ENCODE data around the gene TBC1D30.
"Not testable (repeated sequence)": the region's sequence is repeated elsewhere in the genome, so short reads cannot be mapped to it uniquely, and the experiment has no call there.

Gene TBC1D30

GRCh38 chr12:64806593-64807460 lies 17.6 kb upstream of the TBC1D30 start:
- DNase-seq (ENCODE audit: low read depth in 2 of 3, low spot score in 2 of 3), result no peak

DNA sequence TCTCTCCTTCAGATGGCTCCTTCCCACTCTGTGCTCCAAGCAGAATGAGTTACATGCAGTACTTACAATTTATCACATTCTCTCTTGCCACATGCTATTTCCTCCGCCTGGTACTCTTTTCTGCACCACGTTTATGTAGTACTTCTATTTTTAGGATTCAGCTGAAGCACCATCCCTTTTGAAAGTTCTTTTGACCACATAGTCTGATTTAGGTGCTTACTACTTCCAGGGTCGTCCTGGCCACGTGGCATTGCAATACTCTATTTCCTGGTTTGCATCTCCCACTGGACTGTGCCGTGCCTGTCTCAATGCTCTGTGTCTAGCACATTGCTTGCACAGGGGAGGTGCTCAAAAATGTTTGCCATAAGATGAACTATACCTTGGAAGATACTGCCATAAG lies 16.3 kb upstream of the TBC1D30 start:
- no peak for DNase-seq (ENCODE audit: low read depth in 2 of 3, low spot score in 2 of 3)

DNA sequence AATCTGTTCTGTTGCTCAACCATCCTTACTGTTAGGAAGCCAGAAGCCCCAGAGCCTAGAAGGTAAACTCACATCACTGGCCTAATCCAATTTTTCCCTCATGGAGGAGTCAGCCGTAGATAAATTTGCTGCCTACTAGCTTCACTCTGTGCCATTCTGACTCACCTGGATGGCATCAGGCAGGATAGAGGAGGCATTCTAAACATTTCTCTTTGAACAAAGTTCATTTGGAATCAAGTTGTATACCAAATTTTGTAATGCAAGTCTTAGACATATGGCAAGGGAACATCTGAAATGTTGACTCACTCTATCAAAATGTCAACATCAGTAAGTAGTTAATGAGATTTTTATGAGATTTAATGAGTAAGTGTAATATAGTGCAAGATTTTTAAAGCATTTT lies 13.6 kb upstream of the TBC1D30 start:
- DNase-seq (ENCODE audit: low read depth in 2 of 3, low spot score in 2 of 3), result no peak

GRCh38 chr12:64813723-64814122 lies 10.7 kb upstream of the TBC1D30 start:
- no peak for DNase-seq (ENCODE audit: low read depth in 2 of 3, low spot score in 2 of 3)

GRCh38 chr12:64814432-64814831 lies 10.0 kb upstream of the TBC1D30 start:
- DNase-seq (ENCODE audit: low read depth in 2 of 3, low spot score in 2 of 3), result no peak

GRCh38 chr12:64819816-64820402 lies 4.5 kb upstream of the TBC1D30 start:
- DNase-seq (ENCODE audit: low read depth in 2 of 3, low spot score in 2 of 3), result no peak

GRCh38 chr12:64820593-64820992 lies 3.9 kb upstream of the TBC1D30 start:
- no peak for DNase-seq (ENCODE audit: low read depth in 2 of 3, low spot score in 2 of 3)

DNA sequence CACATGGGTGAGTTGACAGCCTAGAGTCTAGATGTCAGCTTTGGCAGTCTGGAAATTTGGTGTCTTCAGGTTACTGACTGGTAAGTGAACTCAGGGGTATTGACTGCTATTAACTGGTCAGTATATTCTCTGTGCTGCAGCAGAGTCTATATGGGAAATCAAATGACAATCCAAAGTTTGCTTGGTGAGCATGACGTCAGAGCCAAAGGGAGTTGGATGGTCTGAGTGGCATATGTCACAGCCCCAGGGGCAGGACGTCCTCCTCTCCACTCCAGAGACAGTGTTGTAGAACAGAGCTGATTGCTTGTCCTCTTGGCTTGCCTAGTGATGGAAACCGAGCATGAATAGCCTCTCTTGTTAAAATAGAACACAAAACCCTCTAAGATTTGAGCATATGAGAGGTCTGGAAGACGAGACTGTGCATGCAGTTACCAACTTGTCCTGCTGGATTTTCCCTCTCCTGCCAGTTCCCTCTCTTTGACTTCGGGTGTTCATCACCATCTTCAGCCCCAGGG lies 3.3 kb upstream of the TBC1D30 start:
- DNase-seq (ENCODE audit: low read depth in 2 of 3, low spot score in 2 of 3), result no peak

GRCh38 chr12:64824130-64824499 lies 332 bp upstream of the TBC1D30 start:
- DNase-seq (ENCODE audit: low read depth in 2 of 3, low spot score in 2 of 3), result no peak

DNA sequence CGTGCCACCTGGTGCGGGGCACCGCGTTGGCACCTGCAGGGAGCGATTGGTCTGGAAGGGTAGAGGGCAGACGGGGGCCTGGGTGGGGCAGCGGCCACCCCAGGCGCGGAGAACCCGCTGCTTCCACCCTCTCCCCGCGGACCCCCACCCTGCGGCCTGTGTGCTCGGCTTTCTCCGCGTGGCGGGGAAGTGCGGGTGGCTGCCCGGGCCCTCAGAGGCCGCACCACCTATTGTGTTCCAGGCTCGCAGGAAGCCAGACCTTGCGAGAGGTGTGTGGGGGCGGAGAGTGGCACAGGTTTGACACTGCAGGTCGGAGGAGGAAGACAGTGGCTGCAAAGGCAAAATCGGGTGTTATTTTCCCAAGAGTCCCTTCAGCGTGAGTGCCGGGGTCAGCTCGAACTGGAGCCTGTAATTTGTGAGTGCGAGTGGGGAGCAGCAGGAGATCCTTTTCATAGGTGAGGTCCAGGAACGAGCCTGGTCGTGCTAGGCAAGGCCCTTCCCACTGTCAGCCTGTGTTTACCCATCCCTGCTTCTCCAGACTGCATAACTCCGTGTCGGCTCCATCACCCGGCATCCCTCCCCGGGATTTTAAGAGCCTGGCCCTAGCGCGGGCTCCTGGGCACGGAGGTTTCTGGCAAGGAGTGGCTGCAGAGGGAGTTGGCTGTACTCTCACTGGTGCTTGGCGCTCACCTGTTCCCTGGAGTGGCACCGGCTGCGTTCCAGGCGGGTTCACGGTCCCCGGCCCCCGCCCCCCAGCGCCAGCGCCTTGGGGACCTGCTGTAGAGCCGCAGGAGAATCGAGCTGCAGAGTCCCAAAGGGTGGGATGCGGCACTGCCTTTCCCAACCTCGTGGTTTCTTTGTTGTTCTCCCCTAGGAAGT lies 935 bp downstream of the TBC1D30 start:
- peak in 1 of 3 experiments; percentile 2 for DNase-seq (ENCODE audit: low read depth in 2 of 3, low spot score in 2 of 3)

GRCh38 chr12:64826234-64826633 lies 1.8 kb downstream of the TBC1D30 start:
- peak in 1 of 3 experiments; percentile 18 for DNase-seq (ENCODE audit: low read depth in 2 of 3, low spot score in 2 of 3)

DNA sequence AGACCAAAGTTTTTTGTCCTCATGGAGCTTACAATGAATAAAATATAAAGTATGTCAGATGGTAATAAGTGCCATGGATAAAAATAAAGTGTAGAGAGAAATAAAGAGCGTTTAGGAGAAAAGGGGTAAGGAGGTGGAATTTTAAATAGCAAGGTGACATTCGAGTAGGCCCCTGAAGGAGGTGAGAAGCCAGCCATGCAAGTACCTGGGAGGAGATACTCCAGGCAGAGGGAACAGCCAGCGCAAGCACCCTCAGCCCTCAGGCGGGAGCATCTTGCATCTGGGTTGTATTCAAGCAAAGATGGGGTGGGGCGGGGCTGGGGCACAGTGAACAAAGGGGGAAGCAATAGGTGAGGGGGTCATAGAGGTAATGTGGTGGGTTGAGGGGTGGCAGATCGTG lies 4.3 kb downstream of the TBC1D30 start:
- DNase-seq (ENCODE audit: low read depth in 2 of 3, low spot score in 2 of 3), result no peak

DNA sequence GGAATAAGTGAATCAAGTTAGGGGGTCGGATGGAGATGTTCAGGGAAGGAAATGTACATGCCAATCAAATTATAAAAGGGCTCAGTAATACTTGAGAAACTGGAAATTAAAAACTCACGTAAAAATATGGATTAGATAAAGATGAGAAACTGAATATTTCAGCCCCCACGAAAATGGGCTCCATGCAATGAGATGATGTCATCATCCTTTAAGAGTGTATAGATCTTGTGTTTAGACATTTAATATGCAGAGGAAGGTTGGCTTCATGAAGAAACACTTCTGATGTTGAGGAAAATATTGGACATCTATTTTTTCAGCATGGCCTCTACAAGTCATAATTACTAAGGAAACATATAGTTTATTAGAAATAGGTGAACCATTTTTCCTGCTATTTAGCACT lies 9.5 kb downstream of the TBC1D30 start:
- no peak for DNase-seq (ENCODE audit: low read depth in 2 of 3, low spot score in 2 of 3)

DNA sequence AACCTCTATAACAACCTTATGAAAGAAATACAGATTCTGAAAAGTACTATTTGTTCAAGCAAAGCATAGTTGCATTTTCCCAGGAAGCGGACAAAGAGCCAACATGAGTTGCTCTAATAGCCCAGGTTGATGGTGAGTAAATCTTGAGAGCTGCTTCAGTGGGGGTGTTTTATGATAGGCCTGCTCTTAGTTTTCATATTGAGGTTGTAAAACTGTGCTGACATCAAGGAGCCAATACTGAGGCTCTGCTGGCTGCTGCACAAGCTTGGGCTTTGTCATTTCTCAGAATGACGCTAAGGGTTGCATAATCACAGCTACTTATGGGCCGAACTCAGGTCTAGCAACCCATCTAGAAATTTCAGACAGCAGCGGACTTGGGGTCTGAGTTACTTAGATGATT lies 11.5 kb downstream of the TBC1D30 start:
- DNase-seq (ENCODE audit: low read depth in 2 of 3, low spot score in 2 of 3), result no peak

- DNase-seq (ENCODE audit: low read depth in 2 of 3, low spot score in 2 of 3), result no peak
Observed at GRCh38 chr12:64836856-64837255, 12.4 kb downstream of the TBC1D30 start.

- DNase-seq (ENCODE audit: low read depth in 2 of 3, low spot score in 2 of 3), result no peak
Observed at GRCh38 chr12:64837427-64837826, 13.0 kb downstream of the TBC1D30 start.

- DNase-seq (ENCODE audit: low read depth in 2 of 3, low spot score in 2 of 3), result no peak
Observed at GRCh38 chr12:64840119-64840518, 15.7 kb downstream of the TBC1D30 start.

DNA sequence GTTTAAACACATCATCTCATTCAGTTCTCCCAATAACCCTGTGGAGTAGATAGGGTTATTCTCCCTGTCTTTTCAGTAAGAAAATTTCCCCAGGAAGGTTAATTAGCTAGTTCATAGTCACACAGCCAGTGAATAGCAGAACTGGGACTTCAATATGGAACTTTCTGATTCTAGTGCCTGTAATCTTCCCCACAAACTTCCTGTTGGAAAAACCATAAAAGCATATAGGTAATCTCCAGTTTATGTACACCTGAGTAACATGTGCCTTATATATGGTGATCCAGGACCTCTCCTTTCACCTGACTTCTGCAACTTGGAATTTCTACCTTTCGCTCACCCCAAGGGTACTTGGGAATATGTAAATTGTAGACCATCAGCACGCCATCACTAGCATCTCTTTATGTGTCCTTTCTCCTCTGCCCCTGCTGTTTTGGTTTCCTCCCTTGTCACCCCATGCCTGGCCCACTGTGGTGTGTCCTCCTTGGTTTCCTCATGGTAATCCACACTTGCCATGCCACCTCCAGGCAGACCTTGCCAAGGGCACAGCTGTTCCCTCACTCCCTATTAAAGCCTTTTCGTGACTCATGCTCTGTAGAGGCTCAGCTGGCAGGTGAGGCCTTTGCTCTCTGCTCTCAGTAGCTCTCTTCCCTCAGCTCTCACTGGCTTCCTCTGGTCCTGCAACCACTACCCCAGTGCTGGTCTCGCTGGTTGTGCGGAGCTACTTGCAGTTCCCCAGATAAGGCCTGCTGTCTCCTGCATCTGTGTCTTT lies 16.7 kb downstream of the TBC1D30 start:
- no peak for DNase-seq (ENCODE audit: low read depth in 2 of 3, low spot score in 2 of 3)

- DNase-seq (ENCODE audit: low read depth in 2 of 3, low spot score in 2 of 3), result not testable (repeated sequence)
Observed at GRCh38 chr12:64848409-64848808, 24.0 kb downstream of the TBC1D30 start.

- DNase-seq (ENCODE audit: low read depth in 2 of 3, low spot score in 2 of 3), result no peak
Observed at GRCh38 chr12:64858882-64859605, 34.6 kb downstream of the TBC1D30 start.

All from activated CD8-positive, alpha-beta memory T cell treated with anti-CD3 and anti-CD28 coated beads for 48 hours (primary cell).